GM10266 (cell line): ENCODE data around the gene RAPGEF3.

Source experiments
- DNase-seq: peaks from one replicate; pipeline ENCODE4 v3.0.0; 2012; ENCODE audit errors: extremely low spot score
- TF ChIP-seq, protein P1 (sequence below): IDR thresholded peaks from 2 replicates; pipeline ENCODE4 v1.5.1; 2012; ENCODE audit warnings: mild to moderate bottlenecking, low read depth; ENCODE audit not compliant: control insufficient read depth, insufficient read depth; ENCODE audit errors: missing control alignments

RAPGEF3 gene

GRCh38 chr12:47775100-47775911 is 16.6 kb upstream of the RAPGEF3 start:
- TF ChIP-seq, protein P1, sequence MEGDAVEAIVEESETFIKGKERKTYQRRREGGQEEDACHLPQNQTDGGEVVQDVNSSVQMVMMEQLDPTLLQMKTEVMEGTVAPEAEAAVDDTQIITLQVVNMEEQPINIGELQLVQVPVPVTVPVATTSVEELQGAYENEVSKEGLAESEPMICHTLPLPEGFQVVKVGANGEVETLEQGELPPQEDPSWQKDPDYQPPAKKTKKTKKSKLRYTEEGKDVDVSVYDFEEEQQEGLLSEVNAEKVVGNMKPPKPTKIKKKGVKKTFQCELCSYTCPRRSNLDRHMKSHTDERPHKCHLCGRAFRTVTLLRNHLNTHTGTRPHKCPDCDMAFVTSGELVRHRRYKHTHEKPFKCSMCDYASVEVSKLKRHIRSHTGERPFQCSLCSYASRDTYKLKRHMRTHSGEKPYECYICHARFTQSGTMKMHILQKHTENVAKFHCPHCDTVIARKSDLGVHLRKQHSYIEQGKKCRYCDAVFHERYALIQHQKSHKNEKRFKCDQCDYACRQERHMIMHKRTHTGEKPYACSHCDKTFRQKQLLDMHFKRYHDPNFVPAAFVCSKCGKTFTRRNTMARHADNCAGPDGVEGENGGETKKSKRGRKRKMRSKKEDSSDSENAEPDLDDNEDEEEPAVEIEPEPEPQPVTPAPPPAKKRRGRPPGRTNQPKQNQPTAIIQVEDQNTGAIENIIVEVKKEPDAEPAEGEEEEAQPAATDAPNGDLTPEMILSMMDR: no peak
- DNase-seq: peak; percentile 48

GRCh38 chr12:47774663-47775062 is 16.0 kb upstream of the RAPGEF3 start:
- TF ChIP-seq, protein P1: no peak
- DNase-seq: no peak

- DNase-seq: peak; percentile 47
- TF ChIP-seq, protein P1: no peak
These were observed 15.3 kb upstream of the RAPGEF3 start for GRCh38 chr12:47773858-47774580.

DNA sequence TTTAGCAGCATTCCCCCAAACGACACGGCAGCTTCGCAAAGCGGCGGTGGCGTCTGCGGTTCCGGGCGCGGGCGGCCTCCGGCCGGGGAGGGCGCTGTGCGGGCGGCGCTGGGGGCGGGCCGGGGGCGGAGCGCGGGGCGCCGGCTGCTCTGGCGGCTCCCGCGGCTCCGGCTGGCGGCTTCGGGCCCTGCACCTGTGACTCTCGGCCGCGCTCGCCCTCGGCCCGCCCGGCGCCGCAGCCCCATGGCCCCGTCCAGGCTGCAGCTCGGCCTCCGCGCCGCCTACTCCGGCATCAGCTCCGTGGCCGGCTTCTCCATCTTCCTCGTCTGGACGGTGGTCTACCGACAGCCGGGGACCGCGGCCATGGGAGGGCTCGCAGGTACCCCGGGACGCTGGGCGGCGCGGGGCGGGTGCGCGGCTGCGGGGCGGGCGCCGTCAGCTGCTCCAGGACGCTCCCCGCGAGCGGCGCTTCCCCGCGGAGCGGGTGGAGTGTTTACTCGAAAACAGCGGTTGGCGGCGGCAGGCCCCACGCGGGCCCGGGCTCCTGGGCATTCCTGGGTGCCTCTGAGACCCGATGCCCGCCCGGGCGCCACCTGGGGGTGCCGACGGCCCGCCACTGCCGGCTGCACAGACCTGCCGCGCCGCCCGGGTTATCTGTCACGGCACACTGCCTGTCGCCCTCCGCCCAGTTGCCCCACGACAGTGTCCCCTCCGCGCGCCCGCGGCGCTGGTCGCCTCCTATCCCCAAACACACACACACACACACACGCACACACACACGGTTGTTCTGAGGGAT is 14.6 kb upstream of the RAPGEF3 start, which contains the start of gene SLC48A1:
TSS of gene SLC48A1 (plus strand) at position 177 of the 796 bp plus-strand sequence. CDS start at position 244, 67 bp downstream.
- TF ChIP-seq, protein P1: peak; percentile 53
- peak; percentile 94 for DNase-seq

GRCh38 chr12:47772738-47773061 is 14.0 kb upstream of the RAPGEF3 start:
- TF ChIP-seq, protein P1: no peak
- DNase-seq: no peak

- TF ChIP-seq, protein P1: no peak
- DNase-seq: no peak
These were observed 13.5 kb upstream of the RAPGEF3 start for GRCh38 chr12:47772094-47772660.
